Measurements from ENCODE around the gene SLC25A22.

The SLC25A22 gene

DNA sequence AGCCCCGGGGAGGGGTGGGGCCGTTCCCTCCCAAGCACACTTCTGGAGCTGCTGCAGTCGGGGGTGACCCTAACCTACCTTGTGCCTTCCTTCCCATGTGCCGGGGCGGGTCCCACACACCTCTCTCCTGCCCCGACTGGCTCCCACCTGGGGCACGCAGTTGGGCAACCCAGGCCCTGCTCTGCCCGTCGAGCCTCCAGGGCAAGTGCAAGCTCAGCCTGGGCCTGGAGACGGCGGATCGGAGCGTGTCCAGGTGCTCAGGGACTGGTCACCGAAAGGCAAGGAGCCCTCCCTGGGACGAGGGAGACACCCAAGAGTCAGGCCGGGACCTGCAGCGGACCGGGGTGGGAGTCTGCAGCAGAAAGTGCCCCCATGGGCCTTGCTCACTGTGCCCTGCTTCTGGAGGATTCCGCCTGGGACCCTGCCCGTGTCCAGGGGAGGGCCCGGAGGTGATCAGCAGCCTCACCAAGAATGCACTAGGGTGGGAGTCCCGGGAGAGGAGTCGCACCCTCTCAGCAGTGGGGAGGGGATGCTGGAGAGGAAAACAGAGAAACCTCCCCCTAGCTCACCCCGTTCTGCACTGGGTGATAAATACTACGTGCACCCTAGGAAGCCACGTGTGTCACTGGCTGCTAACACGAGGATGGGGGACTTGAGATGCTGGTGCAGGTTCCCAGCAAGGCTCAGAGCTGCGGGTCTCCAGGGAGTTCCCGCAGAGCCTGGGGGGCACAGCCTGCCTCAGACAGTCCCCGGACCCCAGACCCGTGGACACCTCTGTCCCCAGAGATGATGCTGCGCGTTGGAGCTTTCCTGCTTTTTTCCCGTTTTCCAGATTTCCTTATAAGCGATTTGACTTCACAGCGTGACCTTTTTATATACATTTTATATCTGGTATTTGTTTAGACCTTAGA lies 15.6 kb downstream of the SLC25A22 start:
- DNase-seq (ENCODE audit: low read depth, low spot score), result no peak
- H3K4me3 ChIP-seq (ENCODE audit: low read length), result no peak overlapping the region

DNA sequence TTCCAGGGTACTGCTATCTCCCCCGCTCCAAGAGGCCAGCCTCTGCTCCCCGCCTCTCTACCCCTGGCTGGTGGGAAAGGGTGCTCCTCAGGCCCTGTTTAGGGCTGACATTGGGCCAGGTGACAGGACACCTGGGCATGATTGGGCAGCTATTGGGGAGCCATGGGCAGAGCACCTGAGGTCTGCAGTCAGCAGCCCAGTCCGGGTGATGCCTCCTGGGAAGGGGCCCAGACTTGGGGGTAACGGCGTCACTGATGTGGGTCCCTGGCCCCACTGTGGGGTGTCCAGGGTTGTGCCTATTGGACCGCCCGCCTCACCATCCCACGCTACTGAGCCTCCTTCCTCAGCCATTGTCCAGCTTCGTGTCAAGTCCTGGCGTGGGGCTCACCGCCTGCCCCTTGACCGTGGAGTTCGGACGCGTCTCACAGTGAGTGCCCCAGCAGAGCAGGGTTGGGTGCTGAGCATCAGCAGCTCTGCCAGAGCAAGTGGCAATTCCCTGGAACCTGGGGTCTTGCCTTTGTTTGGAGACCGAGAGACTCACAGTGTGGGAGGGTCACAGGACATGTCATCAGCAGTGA lies 18.0 kb downstream of the SLC25A22 start:
- no peak overlapping the region for H3K4me3 ChIP-seq (ENCODE audit: low read length)
- no peak for DNase-seq (ENCODE audit: low read depth, low spot score)

DNA sequence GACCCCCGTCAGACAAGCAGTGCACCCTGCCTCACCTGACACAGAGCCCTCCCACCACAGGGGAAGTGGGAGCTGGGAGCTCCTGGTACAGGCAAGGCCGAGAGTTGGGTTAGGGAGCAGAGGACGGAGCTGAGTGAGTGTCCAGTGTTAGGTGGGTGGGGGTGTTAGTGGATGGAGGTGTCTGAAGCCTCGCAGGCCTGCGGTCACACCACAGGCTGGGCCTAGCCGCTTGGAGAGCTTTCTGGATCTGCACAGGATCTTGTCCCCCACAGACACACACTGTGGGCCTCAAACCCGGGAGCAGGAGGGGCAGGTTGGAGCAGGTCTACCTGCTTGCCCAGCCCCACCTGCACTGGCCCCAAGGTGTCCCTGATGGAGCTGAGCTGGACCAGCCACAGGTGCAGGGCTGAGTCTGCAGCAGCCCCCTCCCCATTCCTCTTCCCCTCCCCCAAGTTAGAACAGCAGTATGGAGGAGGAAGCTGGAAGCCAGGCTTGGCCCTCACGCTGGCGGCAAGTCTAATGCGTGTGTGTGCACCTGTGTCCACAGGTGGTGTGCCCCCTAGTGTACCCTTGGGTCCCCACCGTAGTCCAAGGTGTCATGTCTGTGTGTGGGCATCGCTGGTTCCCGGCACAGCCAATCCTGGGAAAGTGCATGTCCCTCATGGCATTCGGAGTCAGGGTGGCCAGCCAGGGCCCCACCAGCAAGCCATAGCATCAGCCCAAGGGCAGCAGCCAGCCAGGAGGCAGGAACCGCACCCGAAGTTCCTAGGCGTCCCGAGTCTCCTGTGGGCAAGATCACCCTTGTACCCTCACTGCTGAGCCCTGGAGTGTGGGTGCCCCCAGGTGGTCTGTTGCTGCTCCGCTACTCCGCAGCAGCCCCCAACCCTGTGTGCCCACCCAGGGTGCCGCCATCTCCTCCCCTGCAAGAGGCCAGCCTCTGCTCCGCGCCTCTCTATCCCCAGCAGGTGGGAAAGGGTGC lies 18.8 kb downstream of the SLC25A22 start:
- no peak for DNase-seq (ENCODE audit: low read depth, low spot score)
- H3K4me3 ChIP-seq (ENCODE audit: low read length), result no peak overlapping the region

DNA sequence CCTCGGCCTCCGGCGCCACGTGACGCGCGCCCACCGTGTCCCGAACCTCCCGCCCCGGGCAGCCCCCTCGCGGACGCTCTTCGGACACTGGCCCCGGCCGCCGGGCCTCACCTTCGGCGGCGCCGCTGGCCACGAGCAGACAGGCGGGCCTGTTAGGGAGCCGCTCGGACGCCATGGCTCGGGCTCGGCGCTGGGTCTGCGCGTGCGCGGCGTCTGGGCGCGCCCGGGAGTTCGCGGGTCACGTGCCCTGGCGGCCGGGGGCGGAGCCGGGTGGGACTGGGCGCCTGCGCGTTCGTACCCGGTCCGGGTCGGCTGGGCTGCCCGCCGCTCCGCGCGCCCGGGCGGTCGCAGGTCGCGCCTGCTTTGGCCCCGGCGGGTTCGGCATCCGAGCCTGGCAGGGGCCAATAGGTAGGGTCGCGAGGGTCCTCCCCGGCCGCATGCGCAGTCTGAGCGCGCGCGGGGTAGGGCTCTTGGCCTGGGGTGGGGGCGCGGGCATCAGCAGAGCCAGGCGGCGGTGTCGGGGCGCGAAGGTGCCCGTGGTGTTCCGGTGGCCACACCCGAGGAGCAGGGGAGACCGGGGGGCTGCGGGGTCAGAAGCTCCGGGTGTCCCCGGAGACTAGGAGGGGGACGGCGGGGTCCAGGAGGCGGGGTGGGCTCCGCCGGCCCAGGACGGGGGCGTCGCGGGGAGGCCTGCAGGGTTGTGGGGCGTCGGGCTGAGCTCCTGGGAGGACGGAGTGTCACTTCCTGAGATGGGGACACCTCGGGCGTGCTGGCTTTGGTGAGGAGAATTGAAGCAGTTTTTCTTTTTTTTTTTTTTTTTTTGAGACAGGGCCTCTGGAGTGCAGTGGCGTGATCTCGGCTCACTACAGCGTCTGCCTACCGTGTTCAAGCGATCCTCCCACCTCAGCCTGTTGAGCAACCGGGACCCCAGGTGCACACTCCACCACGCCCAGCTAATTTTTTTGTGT lies 20.5 kb downstream of the SLC25A22 start, which contains the start of gene GATD1:
Gene GATD1, minus strand, starts transcription at position 200 of the 968 bp plus-strand sequence. Its CDS starts 25 bp downstream, at position 175.
- H3K4me3 ChIP-seq (ENCODE audit: low read length), result peak within 1 kb of the TSS; percentile 81
- peak; percentile 68 for DNase-seq (ENCODE audit: low read depth, low spot score)

DNA sequence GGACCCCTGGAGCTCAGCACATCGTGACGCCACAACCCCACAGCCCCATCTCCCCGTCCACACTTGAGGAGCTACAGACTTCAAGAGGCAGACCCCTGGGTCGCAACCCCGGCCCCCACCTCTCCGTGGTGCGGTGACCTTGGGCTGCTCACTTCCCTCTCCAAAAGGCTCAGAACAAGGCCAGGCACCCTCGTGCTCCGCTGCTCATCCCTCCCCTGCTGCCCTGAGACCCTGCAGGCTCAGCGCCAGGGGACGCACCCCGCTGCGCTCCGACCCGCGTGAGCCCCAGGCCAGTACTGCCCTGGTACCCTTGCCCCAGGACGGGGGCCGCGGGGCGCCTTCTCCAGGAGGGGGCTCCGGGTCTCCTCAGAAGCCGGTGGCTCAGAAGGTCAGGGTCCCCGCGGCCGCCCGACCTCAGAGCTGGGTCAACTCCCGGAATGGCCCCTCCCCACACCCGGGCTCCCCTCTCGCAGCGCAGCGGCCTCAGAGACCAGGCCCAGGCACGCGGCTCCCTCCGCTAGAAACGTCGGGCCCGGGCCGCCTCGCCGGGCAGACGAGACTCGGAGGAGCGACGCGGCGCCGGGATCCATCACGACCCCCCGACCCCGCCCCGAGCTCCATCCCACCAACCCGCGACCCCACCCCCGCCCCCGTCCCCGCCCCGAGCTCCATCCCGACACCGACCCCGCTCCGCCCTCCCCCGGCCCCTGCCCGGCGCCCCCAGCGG lies 21.4 kb downstream of the SLC25A22 start:
- peak overlapping the region; percentile 81 for H3K4me3 ChIP-seq (ENCODE audit: low read length)
- no peak for DNase-seq (ENCODE audit: low read depth, low spot score)

DNA sequence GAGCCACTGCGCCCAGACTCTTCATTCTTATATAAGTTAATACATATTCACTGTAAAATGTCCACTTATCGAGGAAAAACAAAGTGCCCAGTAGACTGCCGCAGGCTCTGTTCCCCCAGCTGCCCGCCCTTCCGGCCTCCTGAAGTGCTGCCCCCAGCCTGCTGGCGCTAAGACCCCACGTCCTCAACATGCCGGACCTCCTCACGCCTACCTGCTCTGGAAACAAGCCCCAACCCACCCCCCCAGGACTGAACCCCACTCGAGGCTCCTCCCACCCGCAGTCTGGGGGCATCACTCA lies 21.9 kb downstream of the SLC25A22 start:
- no peak for DNase-seq (ENCODE audit: low read depth, low spot score)
- peak overlapping the region; percentile 81 for H3K4me3 ChIP-seq (ENCODE audit: low read length)

DNA sequence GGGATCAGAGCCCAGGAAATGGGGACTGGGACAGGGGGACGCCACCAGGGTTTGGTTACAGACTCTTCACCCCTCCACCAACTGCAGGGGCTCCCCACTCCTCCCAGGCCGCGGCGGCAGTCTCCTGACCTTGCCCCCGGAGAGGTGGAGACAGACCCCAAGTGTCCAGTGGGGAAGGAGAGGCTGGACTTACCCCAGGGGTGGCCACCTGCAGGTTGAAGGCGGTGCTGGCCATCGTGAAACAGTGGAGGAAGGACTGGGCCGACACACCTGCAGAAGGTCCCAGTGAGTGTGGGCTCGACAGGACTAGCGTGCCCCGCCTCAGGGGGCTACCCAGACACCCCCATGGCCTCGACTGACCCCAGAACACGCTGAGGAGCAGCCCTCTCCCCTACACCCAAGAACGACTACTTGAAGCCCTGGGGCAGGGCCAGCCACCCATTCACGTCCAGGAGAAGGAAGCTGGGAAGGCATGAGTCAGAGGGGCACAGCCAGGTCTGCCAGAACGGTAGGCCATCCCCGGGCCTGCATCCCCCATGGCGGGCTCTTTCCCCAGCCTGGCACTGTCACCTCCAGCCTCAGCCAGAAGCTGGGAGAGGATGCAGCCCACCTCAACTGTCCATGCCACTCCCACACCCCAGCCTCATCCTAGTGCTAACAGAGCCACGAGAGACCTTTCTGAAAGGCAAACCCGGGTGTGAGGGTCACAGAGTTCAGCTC lies 23.0 kb downstream of the SLC25A22 start:
- no peak overlapping the region for H3K4me3 ChIP-seq (ENCODE audit: low read length)
- DNase-seq (ENCODE audit: low read depth, low spot score), result no peak

DNA sequence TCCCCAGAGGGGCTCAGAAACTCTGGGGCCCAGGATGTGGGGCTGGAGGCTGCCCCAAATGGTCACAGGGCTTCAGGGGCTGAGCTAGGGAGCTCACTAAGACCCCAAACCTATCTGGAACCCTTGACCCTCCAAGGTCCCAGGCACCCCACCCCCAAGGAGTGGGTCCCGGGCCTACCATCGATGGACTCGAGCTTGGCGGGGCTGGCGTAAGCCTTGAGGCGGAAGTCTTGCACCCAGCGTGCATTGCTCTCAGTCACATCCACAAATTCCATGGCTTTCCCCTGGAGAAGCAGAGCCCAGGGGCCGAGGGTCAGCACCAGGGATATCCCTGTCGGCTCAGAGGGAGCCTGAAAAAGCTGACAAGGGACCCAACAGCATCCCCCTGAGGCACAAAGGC lies 24.3 kb downstream of the SLC25A22 start:
- DNase-seq (ENCODE audit: low read depth, low spot score), result no peak
- H3K4me3 ChIP-seq (ENCODE audit: low read length), result no peak overlapping the region

DNA sequence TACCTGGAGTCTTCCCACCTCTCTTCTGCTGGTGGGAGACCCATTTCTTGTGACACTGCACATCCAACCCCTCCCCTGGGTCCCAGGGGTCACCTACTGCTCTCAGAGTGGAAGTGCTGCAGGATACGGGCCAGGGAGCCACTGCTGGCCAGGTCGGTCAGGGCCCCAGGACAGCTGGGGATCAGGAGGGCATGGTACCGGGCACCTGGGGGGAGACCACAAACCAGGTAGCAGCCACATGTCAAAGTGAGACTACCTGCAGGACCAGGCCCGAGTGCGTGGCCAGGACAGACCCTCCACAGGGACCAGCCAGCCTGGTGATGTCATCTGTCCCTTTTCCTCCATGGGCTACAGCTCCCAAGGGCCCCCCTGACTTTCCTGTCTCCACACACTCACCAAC lies 24.7 kb downstream of the SLC25A22 start:
- H3K4me3 ChIP-seq (ENCODE audit: low read length), result no peak overlapping the region
- DNase-seq (ENCODE audit: low read depth, low spot score), result no peak

DNA sequence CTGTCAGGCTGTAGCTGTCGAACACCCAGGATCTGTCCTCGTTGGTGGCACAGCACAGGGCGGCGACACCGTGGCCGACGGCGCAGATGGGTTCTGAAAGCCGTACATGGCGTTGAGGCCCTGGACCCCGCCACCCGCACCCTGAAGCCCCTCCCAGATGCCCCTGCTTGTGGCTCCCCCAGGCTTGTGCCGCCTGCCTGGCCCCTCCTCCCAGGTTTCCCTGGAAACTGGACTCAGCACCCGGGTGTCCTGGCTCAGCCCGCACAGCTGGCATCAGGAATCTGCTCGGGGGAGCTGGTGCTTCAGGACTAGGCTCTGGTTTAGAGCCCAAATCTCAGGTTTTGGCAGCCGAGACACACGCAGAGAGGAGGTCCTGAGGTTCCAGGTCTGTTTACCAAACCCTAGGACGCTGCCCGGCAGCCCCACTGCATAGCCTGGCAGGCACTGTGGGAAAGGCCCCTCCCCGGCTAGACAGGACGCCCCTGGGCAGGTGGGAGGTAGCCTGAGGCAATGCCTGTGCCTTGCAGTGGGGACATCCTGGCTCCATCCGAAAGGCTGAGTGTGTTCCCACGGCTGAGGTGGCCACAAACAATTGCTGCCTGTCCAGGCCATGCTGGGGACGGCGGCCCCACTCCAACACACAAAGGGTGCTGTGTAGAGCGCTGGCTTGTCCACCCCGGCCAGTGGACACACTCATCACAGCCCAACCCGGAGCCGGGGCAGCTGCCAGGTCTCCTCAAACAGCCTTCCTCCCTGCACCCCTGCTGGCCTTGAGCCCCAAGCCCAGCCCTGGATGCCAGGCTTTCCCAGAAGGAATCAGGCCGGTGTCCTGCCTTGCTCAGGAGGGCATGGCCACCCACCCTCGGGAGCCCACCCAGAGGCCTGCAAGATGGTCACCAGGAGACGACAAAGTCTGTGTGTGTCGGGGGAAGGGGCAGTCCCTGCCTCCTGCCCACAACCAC lies 25.4 kb downstream of the SLC25A22 start:
- DNase-seq (ENCODE audit: low read depth, low spot score), result no peak
- H3K4me3 ChIP-seq (ENCODE audit: low read length), result no peak overlapping the region

DNA sequence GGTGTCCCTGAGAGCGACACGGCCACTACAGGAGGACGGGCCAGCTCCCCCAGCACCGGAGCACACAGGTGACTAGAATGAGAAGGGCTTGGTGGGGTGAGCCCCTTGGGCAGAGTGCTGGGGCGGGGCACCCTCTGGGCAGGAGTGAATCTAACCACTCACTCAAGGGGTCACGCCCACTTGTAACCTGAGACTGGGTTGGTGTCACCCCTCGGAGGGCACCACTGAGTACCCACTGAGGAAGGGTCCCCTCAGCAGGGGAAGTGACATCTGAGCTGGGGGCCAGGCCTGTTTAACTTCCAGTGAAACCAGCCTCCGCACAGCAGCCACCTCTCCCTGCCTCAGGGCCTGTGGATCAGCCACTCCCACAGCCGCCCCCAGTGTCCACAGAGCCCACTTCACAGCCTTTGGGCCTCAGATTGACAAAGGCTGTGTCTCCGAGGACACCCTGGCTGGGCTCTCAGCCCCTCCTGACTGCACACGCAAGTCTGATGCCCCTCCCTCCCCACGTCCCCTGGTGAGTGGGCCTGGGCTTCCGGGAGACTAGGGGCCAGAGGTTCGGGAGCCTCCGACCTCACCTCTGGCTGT lies 26.4 kb downstream of the SLC25A22 start:
- DNase-seq (ENCODE audit: low read depth, low spot score), result no peak
- no peak overlapping the region for H3K4me3 ChIP-seq (ENCODE audit: low read length)

DNA sequence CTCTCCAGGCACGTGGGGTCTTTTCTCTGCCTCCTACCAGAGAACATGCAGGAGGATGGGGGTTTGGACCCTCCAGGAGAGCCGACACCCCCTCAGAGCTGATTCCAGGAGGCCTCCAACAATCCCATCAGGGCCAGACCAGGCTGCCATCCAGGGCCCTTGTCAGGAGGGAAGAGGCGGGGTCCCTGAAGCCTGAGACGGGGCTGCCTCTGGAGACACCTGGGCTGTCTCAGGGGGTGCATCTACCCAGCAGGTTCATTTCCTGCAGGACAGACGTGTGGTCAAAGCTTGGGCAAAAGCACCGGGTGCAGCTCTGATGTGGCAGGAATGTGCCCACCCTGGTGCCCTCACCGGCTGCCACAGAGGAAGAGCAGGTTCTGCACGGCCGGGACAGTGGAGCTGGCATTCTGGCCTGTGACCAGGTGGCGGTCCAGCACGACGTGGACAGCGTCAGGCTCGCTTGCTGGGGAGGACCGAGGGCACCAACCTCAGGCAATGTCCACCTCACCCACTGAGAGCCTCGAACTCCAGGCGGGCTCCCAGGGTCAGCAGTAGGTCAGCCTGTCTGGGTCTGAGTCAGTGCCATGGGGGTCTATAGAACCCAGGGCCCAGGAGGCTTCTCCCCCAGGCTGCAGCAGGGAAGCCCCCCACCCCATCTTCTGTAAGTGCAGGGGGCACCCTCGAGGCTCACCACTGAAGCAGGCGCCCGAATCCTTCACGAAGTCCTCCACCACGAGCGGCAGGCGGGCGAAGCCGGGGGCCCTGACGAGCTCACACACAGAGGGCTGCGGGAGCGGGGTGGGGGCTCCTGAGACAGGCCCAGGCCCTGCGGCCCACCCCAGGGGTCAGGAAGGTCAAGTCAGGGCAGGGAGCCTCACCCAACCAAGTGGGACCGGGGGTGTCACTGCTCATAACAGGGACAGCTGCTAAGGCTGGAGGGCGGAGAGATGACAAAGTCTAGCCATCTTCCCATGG lies 27.2 kb downstream of the SLC25A22 start:
- no peak overlapping the region for H3K4me3 ChIP-seq (ENCODE audit: low read length)
- DNase-seq (ENCODE audit: low read depth, low spot score), result no peak

DNA sequence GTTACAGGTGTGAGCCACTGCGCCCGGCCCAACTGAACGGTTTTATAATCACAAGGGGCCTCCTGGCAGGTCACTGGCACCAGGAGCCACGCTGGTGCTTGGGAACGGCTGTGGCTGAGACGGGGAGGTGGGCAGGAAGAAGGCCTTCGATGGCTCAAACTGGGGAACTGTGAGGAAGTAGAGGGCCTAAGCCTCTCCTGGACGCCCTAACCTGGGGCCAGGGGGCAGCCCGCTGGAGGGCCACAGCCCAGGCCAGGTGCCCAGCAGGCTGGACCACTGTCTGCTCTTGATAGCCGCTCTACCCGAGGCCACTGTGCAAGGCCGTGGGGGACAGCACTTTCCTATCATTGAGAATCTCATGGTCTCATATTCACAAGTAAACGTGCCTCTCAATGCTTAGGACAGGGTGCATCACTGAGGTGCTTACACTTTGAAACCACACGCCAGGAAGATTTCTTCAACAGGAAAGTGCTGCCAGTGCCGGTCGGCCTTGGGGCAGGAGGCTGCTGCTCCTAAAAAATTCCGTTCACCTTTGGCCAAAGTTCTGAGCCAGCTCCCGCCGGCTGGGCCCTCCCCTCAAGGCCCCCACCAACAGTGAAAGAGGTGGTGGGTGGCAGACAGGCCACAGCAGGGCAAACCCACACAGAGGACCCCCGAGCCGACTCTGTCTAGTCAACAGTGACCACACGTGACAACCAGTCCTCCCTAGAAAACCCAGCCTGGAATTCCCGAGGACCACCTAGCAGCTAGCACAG lies 28.0 kb downstream of the SLC25A22 start:
- no peak overlapping the region for H3K4me3 ChIP-seq (ENCODE audit: low read length)
- no peak for DNase-seq (ENCODE audit: low read depth, low spot score)

DNA sequence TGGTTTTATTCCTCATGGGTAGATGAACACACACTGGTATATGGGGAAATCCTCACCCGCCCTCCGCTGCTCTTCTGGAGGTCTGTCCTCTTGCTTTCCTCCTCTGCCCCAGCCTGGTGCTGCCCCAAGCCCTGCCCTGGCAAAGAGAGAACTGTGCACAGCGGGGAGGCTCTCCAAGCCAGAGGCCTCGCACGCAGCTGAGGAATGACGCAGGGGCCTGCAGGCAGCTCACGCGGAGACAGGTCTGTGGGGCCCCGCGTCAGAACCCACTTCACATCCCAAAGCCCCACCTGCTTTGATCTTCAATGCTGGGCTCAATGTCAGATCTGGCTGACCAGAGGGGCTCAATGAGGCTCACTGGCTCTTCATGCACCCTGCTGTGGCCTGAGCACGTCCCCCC lies 30.8 kb downstream of the SLC25A22 start:
- H3K4me3 ChIP-seq (ENCODE audit: low read length), result no peak overlapping the region
- DNase-seq (ENCODE audit: low read depth, low spot score), result no peak
